Superior temporal gyrus (tissue), 1 donor: Measurements from ENCODE around the gene SKA1.
"Not testable (repeated sequence)": the region's sequence is repeated elsewhere in the genome, so short reads cannot be mapped to it uniquely, and the experiment has no call there.

Experiments used
- DNase-seq: peaks from one replicate; pipeline ENCODE4 v3.0.0-alpha.2; 2016; ENCODE audit errors: extremely low spot score

Gene SKA1

DNA sequence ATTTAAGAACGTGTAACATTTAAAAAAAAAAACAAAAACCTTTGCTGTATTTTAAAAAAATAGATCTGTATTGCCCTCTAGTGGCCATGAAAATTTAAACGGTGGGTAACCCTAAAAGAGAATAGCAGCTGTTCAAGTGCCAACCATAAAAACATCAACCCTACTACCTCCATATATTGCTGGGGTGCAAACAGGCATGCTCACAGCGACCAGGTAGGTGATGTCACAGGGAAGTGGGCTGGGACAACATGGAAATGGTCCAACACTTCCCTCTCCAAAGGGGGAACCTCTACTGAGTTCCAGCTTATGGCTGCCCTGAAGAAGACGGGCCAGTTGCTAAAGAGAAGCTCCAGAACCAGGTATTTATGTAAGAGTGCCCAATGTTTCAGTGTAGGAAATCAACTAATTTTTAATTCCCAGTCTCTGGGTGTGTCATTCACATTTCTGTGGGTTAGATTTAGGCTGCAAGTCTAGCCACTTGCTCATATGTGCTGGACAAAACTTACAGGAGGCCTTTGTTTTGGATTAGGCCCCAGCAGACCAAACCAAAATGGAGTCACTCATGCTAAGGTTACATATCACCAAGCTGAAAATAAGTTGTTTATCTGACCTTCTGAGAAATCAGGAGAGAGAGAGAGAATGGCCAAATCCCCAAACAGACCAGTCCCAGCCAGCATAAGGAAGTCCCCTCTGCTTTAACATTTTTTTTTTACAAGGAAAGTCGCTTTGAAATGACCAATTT is 54.5 kb downstream of the SKA1 start:
- peak; percentile 71 for DNase-seq

DNA sequence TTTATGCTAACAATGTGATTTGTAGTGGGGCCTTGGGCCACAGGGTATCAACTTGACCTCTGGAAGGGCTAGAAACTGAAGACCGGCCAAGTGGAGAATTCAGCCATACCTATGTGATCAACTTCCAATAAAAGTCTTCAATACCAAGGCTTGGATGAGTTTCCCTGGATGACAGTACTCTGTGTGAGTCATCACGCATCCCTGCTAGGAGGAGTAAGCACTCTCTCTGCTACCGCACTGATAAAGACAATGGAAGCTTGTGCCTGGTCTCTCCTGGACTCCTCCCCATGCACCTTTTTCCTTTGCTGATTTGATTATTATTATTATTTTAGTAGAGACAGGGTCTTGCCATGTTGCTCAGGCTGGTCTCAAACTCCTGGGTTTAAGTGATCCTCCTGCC is 58.1 kb downstream of the SKA1 start:
- no peak for DNase-seq

- DNase-seq: not testable (repeated sequence)
Observed at GRCh38 chr18:50436742-50437141, 61.9 kb downstream of the SKA1 start.

DNA sequence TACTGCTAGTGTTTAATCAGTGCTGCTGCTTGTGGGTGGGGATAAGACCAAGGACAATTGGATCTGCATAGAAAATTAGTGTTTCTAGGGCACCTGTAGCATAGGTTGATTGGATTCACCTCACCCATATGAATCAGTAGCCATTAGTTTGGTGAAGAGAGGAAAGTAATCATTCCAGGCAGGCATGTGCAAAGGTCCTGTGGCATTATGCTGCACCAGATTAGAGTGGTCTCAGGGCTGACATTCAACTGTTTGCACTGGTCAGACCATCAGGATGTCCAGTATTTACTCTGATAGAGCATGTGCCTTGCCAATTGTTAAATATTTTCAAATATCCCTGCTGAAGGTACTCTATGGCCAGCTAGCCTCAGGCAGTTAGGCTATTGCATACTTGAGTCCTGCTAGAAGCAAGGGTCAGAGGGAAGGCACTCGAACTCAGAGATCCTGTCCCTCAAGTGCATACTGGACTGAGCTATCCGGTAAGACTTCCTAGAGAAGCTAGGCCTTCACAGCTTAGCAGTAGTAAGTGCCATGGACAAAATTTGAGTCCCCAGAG is 64.7 kb downstream of the SKA1 start:
- no peak for DNase-seq

DNA sequence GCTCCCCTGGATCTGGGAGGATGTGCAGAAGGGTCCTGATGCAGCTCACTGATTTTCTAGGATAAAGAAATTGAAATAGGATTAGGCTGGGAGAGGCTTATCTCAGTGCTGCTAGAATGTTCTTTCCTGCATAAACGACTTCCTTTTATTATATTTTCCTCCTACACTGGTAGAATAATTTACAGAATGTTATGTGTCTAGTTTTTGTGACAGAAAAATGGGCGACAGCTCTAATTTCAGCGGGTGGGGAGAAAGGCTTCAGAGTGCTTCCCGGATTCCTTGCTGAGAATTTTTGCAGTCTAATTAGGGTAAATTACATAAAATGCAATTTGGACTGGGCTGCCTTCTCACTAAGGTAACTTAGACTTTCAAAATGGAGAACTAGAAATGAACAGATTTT is 66.2 kb downstream of the SKA1 start:
- peak; percentile 28 for DNase-seq

GRCh38 chr18:50441501-50441900 is 66.7 kb downstream of the SKA1 start:
- DNase-seq: peak; percentile 40
